NCI-H2196 treated with DMSO at 0.1 percent for 48 hours (cell line): ENCODE results near the gene CACNA2D1.
"Not testable (repeated sequence)": the region's sequence is repeated elsewhere in the genome, so short reads cannot be mapped to it uniquely, and the experiment has no call there.

ENCODE experiments used
- DNase-seq: peaks from one replicate; lab custom pipeline; 2025; ENCODE audit not compliant: unreplicated experiment; lab: John Stamatoyannopoulos, UW

Gene CACNA2D1

DNA sequence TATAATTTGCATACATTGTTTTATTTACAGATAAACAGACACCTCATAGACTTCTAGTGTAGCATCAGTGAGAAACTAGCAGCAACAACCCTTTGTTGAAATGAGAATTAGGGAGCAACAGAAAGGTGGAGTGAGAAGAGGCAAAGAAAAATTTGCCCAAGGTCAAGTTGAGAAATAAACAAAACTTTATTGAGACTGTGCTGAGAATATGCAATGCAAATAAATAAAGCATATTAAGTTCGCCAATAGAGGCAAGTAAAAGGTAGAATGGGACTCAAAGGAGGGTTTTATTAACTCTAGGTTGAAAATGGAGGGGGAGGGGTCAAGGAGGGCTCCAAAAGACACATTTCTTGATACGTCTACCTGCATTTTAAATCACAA is 49.7 kb downstream of the CACNA2D1 start:
- DNase-seq: no peak

- DNase-seq: no peak
Observed at GRCh38 chr7:82393076-82393839, 50.3 kb downstream of the CACNA2D1 start.

- DNase-seq: no peak
Observed at GRCh38 chr7:82390936-82391335, 52.6 kb downstream of the CACNA2D1 start.

DNA sequence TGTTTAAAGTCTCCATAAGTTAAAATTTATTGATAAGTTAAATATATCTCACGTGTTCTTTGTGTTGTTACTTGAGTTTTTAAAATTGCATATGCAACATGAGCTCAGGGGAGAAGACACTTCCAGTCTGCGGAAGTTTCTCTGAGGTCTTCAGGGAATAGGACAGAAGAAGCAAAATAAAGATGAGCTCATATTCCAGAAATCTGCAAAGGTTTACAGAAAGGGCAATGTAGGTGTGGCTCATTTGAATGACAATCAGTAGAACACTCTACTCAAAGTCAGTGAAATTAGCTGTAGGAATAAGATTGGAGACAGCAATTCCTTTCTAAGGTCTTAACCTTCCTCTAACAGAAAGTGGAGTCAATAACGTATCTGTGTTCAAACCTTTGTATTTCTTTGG is 53.7 kb downstream of the CACNA2D1 start:
- DNase-seq: no peak

GRCh38 chr7:82388138-82388537 is 55.4 kb downstream of the CACNA2D1 start:
- no peak for DNase-seq

DNA sequence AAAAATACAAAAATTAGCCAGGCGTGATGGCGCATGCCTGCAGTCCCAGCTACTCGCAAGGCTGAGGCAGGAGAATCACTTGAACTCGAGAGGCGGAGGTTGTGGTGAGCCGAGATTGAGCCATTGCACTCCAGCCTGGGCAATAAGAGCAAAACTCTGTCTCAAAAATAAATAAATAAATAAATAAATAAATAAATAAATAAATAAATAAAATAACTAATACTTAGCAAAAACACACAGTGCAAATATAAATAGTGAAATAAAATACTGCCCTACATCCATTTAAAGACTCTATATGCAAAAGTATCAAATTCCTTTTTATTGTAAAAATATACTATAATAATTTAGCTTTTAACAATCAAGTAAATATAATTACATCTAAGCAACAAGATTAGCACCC is 57.0 kb downstream of the CACNA2D1 start:
- not testable (repeated sequence) for DNase-seq

- no peak for DNase-seq
Observed at GRCh38 chr7:82384779-82385178, 58.8 kb downstream of the CACNA2D1 start.

GRCh38 chr7:82384051-82384464 is 59.5 kb downstream of the CACNA2D1 start:
- DNase-seq: no peak

GRCh38 chr7:82382276-82382675 is 61.3 kb downstream of the CACNA2D1 start:
- DNase-seq: no peak

- no peak for DNase-seq
Observed at GRCh38 chr7:82376739-82377138, 66.8 kb downstream of the CACNA2D1 start.

- DNase-seq: no peak
Observed at GRCh38 chr7:82375713-82376112, 67.9 kb downstream of the CACNA2D1 start.

DNA sequence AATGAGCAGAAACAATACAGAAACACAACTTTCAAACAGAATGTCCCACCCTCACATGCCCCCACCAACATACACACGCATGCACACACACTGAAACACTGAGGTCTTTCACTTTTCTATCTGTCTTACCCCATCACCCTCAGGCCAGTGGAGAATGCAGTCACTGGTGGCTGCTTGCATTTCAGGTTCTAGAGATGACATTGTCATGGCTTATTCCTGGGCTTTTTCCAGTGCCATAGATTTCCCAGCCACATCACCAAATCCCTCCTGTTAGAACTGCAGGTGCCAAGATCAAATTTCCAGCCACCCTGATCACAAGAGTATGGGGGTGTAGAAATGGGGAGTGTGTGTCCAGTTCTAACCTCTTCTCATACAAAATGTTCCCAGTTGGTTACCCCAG is 68.4 kb downstream of the CACNA2D1 start:
- DNase-seq: no peak

DNA sequence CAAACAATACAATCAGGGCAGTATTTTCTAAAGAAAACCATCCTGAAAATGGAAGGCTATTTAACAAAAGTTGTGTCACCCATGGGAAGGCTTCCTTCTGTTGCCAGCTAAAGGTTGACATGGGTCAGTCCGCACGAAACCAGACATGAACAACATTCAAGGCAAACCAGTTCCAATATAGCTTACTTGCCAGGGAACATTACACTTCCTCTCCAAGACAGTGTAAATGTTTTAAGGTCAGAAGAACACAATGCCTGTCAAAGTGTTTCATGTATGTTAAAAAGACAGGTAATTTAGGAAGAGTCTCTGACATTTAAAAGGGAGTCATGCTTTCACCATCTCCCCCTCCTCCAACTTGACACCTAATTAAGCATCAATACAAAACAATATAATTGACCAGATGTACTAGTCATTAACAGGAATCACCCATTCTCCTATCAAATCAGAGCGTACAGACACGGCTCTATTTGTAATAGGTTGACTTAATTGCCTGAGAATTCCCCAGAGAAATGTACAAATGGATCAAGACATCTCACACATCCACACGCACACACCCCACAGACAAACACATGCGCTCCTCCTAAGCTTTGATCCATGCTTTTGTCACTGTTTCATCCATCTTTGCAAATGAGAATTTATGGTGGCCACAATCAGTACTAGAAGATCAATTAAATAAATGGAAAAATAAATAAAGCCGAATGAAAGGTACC is 69.5 kb downstream of the CACNA2D1 start:
- no peak for DNase-seq

DNA sequence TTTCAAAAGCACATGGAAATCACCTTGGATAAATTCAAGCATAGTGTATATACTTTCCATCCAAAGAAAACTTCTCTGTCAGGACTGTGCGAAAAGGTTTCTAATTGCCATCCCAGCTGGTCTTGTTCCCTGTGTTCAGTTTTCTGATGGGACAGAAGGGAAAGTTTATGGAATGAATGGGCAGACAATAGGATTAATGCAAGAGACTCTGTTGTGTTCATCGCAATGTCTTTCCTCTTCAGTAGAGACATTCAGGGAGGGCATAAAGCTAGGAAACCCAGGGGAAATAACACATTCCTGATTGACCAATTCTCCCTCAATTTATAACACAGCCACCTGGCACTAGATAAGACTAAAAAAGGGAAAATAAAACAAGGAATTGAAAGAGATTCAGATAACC is 78.9 kb downstream of the CACNA2D1 start:
- DNase-seq: no peak

- DNase-seq: no peak
Observed at GRCh38 chr7:82364048-82364447, 79.5 kb downstream of the CACNA2D1 start.

- no peak for DNase-seq
Observed at GRCh38 chr7:82362129-82362706, 81.4 kb downstream of the CACNA2D1 start.

- no peak for DNase-seq
Observed at GRCh38 chr7:82360591-82361368, 82.8 kb downstream of the CACNA2D1 start.

GRCh38 chr7:82359426-82359825 is 84.2 kb downstream of the CACNA2D1 start:
- DNase-seq: no peak

GRCh38 chr7:82358923-82359322 is 84.7 kb downstream of the CACNA2D1 start:
- DNase-seq: no peak

GRCh38 chr7:82358009-82358578 is 85.5 kb downstream of the CACNA2D1 start:
- no peak for DNase-seq

- DNase-seq: no peak
Observed at GRCh38 chr7:82348251-82348650, 95.3 kb downstream of the CACNA2D1 start.
